KBM-7 (cell line): ENCODE results near the gene SERPINA3.

Experiments
- DNase-seq: peaks from one replicate; pipeline ENCODE4 v3.0.0-alpha.2; 2015
- in situ Hi-C: fragments of 300-500 bp; cut with MboI; formaldehyde crosslinking; loops from 2 replicates; pipeline ENCODE4 v1.14.3; 2020; ENCODE audit warnings: low sequenced_read_pairs, low pct_unique_long_range_greater_than_20kb, mixed read lengths

SERPINA3 gene

GRCh38 chr14:94646481-94646880, 34.3 kb downstream of the SERPINA3 start:
- in situ Hi-C loops = no loop called here
- no peak for DNase-seq

- DNase-seq = no peak
Observed at GRCh38 chr14:94648801-94649200, 36.6 kb downstream of the SERPINA3 start.

GRCh38 chr14:94649543-94650443, 37.6 kb downstream of the SERPINA3 start:
- in situ Hi-C loops = no loop called here
- no peak for DNase-seq

More at GRCh38 chr14:94648801-94649200, 36.6 kb downstream of the SERPINA3 start:
- in situ Hi-C loops = no loop called here

GRCh38 chr14:94650444-94650775, 38.2 kb downstream of the SERPINA3 start:
- no peak for DNase-seq
- in situ Hi-C loops = no loop called here

- no peak for DNase-seq
- in situ Hi-C loops = no loop called here
Observed at GRCh38 chr14:94650806-94651805, 38.9 kb downstream of the SERPINA3 start.

- DNase-seq = no peak
Observed at GRCh38 chr14:94653321-94653720, 41.1 kb downstream of the SERPINA3 start.

GRCh38 chr14:94654071-94654861, 42.1 kb downstream of the SERPINA3 start:
- in situ Hi-C loops = no loop called here
- DNase-seq = no peak

More at GRCh38 chr14:94653321-94653720, 41.1 kb downstream of the SERPINA3 start:
- in situ Hi-C loops = no loop called here

- in situ Hi-C loops = no loop called here
- no peak for DNase-seq
Observed at GRCh38 chr14:94655169-94655710, 43.0 kb downstream of the SERPINA3 start.

- no peak for DNase-seq
- in situ Hi-C loops = no loop called here
Observed at GRCh38 chr14:94656043-94656442, 43.9 kb downstream of the SERPINA3 start.

- no peak for DNase-seq
- in situ Hi-C loops = no loop called here
Observed at GRCh38 chr14:94659256-94659655, 47.1 kb downstream of the SERPINA3 start.

GRCh38 chr14:94659901-94660300, 47.7 kb downstream of the SERPINA3 start:
- DNase-seq = no peak
- in situ Hi-C loops = no loop called here

- in situ Hi-C loops = no loop called here
- no peak for DNase-seq
Observed at GRCh38 chr14:94660306-94660946, 48.2 kb downstream of the SERPINA3 start.

- in situ Hi-C loops = no loop called here
- no peak for DNase-seq
Observed at GRCh38 chr14:94663538-94663937, 51.3 kb downstream of the SERPINA3 start.

GRCh38 chr14:94663965-94664704, 51.9 kb downstream of the SERPINA3 start:
- in situ Hi-C loops = no loop called here
- DNase-seq = no peak

GRCh38 chr14:94665121-94665520, 52.9 kb downstream of the SERPINA3 start:
- no peak for DNase-seq

GRCh38 chr14:94665544-94665943, 53.4 kb downstream of the SERPINA3 start:
- in situ Hi-C loops = no loop called here
- no peak for DNase-seq

More at GRCh38 chr14:94665121-94665520, 52.9 kb downstream of the SERPINA3 start:
- in situ Hi-C loops = no loop called here

- DNase-seq = no peak
- in situ Hi-C loops = no loop called here
Observed at GRCh38 chr14:94670692-94671285, 58.6 kb downstream of the SERPINA3 start.
